ENCODE data around the gene PRKACA.

DNA sequence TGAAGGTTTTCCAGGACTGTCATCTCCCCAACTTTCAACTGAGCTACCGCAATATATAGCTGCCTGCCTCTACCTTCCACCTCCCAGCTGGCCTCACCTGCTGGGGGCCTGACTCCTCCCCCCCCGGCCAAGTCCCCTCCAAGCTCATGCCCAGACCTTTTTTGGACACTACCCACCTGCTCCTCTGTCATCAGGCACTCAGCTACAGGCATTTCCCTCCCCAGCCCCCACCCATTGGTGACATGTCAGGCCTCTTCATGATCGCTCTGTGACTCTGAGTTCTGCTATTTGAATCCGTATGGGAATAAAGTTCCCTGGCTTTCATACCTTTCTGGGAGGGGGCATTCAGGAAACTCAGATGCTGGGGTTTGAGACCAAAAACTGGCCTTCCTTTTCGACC is 1.8 kb downstream of the PRKACA start:
- TF ChIP-seq CTCF (conservative IDR thresholded peaks at IDR 0.05; ENCODE audit: low read length), result no peak
- TF ChIP-seq EZH2phosphoT487 (IDR thresholded peaks at IDR 0.05; ENCODE audit: borderline replicate concordance, low read depth, low read length), result no peak

Data from OCI-LY7 (cell line).